HFFc6 (cell line): Measurements from ENCODE around the gene TMEM232. TPM values are rescaled to one million over a fixed set of nuclear protein-coding genes. Genes with fewer than 3 reads are reported as not detected.

Experiments used
- DNase-seq: peaks from one replicate; pipeline ENCODE4 v3.0.0-alpha.2; 2018
- H3K27ac Mint-ChIP-seq: 2 replicates; pipeline ENCODE4 v1.8.0; 2020; ENCODE audit warnings: mild to moderate bottlenecking, mixed read lengths
- H3K27me3 Mint-ChIP-seq: 2 replicates; pipeline ENCODE4 v1.8.0; 2021; ENCODE audit warnings: mild to moderate bottlenecking, moderate library complexity, mixed read lengths; ENCODE audit not compliant: insufficient read depth
- H3K36me3 Mint-ChIP-seq: 2 replicates; pipeline ENCODE4 v1.8.0; 2021; ENCODE audit warnings: low read depth, mixed read lengths
- H3K4me1 Mint-ChIP-seq: 2 replicates; pipeline ENCODE4 v1.8.0; 2020; ENCODE audit warnings: low read depth, mixed read lengths
- H3K4me3 Mint-ChIP-seq: 2 replicates; pipeline ENCODE4 v1.8.0; 2020; ENCODE audit warnings: mild to moderate bottlenecking, moderate library complexity, mixed read lengths
- H3K9me3 Mint-ChIP-seq: 2 replicates; pipeline ENCODE4 v1.8.0; 2020; ENCODE audit warnings: mild to moderate bottlenecking, mixed read lengths
- total RNA-seq, 6 experiments: library from RNA; stranded (reverse); fragmentation: NEBNext Ultra II Directional; extraction: Animal tissue kit (Norgen Biotek cat#: 25700); gene quantifications; 2 replicates in 1 of 6; 3 replicates in 5 of 6; pipeline ENCODE4 v1.2.3, GENCODE V29; 2021
- TF ChIP-seq, protein P1 (sequence below): fragments of 200-600 bp; sonication (generic); IDR thresholded peaks from 2 replicates; pipeline ENCODE4 v1.5.0; 2021; ENCODE audit warnings: antibody characterized with exemption, mild to moderate bottlenecking

TMEM232 gene
- total RNA-seq, 6 experiments from 2014 or later = 0.36 to 1.3 (median 1.0) TPM

DNA sequence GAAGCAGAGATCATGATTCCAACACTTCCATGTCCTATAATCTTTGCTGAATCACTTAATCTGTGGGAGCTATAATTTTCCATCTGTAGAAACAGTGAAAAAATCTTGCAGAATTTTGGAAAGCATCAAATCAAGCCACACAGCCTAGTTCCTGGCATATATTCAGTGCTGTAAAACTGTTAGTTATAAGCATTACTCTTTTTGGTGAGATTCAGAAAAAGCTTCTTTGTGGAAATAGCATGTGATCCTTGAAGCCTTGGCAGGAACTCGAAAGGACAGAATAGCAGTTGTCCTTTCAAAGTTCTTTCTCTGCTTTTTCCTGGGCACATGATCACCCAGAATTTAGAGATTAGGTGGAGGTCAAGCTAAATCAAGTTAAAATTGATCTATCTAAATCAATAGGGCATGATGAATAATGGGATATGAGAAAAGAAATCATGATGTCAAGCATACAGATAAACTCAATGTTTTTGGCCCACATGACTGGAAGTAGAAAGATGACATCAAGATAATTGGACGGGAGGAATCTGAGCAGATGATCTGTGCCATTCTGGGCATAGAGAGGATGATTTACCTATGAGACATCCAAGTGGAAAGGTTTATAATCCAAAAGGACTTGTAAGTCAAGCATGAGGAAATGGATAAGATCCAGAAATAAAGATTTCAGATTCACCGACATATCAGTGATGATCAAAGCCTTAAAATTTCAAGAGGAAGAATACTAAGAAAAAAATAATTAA is 73.1 kb downstream of the TMEM232 start:
- no peak for DNase-seq
- Mint-ChIP-seq H3K36me3 (no peaks in the 10 kb centered on the region), H3K27ac (no peak overlapping the region), H3K4me1 (no peaks in the 10 kb centered on the region), H3K4me3 (no peak overlapping the region), H3K27me3 (no peaks in the 10 kb centered on the region), H3K9me3 (peaks cover 15% of the 10 kb centered on the region)
- TF ChIP-seq, protein P1, sequence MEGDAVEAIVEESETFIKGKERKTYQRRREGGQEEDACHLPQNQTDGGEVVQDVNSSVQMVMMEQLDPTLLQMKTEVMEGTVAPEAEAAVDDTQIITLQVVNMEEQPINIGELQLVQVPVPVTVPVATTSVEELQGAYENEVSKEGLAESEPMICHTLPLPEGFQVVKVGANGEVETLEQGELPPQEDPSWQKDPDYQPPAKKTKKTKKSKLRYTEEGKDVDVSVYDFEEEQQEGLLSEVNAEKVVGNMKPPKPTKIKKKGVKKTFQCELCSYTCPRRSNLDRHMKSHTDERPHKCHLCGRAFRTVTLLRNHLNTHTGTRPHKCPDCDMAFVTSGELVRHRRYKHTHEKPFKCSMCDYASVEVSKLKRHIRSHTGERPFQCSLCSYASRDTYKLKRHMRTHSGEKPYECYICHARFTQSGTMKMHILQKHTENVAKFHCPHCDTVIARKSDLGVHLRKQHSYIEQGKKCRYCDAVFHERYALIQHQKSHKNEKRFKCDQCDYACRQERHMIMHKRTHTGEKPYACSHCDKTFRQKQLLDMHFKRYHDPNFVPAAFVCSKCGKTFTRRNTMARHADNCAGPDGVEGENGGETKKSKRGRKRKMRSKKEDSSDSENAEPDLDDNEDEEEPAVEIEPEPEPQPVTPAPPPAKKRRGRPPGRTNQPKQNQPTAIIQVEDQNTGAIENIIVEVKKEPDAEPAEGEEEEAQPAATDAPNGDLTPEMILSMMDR = no peak

DNA sequence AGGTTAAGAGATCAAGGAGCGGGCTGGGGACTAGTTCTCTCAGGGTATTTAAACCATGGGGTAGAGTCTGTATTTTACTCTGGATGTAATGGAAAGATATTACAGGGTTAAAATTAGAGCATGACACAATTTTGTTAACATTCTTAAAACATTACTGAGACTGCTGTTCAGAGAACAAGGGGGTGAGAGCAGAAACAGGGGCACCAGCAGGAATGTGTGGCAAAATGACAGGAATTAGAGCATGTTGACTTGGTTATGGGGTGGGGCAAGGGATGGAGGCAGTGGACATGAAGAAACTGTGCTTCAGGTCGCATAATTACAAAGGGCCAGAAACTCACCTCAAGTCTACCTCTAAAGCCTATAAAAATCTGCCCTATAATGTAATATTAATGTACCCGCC is 75.0 kb downstream of the TMEM232 start:
- TF ChIP-seq, protein P1 = no peak
- DNase-seq = no peak
- H3K27ac Mint-ChIP-seq = no peak overlapping the region

DNA sequence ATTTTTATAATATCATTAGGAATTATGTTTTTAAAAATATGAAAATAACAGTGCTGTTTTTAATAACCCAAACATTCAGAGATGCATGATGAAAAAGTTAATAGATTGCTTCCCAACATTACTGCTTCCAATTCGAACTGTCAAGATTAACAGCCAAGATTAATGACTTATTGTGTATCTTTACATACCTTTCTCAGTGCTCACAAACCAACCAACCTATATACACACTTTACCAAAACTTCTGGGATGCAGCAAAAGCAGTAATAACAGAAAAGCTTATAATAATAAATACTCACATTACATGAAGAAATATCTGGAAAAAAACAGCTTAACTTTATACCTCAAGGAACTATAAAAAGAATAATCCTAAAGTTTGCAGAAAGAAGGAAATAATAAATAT is 82.1 kb downstream of the TMEM232 start:
- peaks cover 18% of the 10 kb centered on the region; the same call in 1 of the 2 replicates for H3K9me3 Mint-ChIP-seq
- H3K27me3 Mint-ChIP-seq = no peaks in the 10 kb centered on the region
- no peak overlapping the region for H3K4me3 Mint-ChIP-seq
- no peak for DNase-seq
- no peaks in the 10 kb centered on the region for H3K36me3 Mint-ChIP-seq
- TF ChIP-seq, protein P1 = no peak
- no peaks in the 10 kb centered on the region for H3K4me1 Mint-ChIP-seq
- H3K27ac Mint-ChIP-seq = no peak overlapping the region

More for the DNA sequence above, 75.0 kb downstream of the TMEM232 start:
- Mint-ChIP-seq H3K27me3 (no peaks in the 10 kb centered on the region), H3K4me3 (no peak overlapping the region), H3K4me1 (no peaks in the 10 kb centered on the region), H3K9me3 (peaks cover 16% of the 10 kb centered on the region), H3K36me3 (no peaks in the 10 kb centered on the region)

DNA sequence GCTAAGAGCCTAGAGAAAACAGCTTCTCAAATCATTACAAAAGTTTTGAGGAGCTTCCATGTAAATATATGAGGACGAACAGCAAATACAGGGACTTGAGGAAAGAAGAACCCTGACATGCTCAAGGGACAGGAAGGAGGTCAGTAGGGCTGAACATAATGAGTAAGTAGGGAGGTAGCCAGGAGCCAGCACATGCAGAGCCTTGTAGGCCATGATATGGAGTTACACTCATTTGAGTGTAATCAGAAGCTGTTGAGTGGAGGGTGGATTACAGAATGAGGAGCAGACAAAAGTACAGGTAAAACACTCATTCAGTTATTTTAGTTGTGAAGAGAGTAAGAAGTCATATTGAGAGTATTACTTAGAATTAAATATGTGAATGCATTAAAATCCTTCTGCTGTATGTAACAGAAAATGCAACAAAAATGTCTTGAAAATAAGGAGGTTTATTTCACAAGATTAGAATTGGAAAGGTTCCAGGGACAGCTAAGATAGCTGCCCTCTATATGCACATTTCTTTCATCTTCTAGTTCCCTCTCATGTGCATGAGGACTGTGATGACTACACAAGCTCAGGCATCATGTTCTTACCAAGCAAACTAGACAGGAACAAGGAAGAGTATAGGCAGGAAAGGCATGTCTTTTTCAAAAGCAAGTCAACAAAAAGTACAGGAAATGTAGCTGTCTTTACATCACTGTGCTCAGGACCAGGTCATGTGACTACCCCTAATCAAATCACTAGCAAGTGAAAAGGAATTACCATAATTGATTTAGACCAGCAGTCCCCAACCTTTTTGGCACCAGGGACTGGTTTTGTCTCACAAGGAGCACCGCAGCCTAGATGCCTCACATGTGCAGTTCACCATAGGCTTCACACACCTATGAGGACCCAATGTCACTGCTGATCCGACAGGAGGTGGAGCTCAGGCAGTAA is 87.2 kb downstream of the TMEM232 start:
- TF ChIP-seq, protein P1 = no peak
- no peaks in the 10 kb centered on the region for H3K27me3 Mint-ChIP-seq
- no peak overlapping the region for H3K27ac Mint-ChIP-seq
- H3K4me3 Mint-ChIP-seq = no peak overlapping the region
- DNase-seq = no peak
- H3K9me3 Mint-ChIP-seq = no peaks in the 10 kb centered on the region; the same call in 1 of the 2 replicates
- no peaks in the 10 kb centered on the region for H3K36me3 Mint-ChIP-seq
- H3K4me1 Mint-ChIP-seq = no peaks in the 10 kb centered on the region

DNA sequence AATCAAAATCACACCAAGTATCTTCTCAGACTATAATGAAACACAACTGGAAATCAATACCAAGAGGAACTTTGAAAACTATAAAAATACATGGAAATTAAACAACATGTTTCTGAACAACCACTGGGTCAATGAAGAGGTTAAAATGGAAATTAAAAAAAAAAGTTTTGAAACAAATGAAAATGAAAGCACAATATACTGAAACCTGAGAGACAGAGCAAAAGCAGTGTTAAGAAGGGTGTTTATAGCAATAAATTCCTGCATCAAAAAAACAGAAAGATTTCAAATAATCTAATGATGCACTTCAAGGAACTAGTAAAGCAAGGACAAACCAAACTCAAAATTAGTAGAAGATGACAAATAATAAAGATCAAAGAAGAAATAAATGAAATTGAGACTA is 92.0 kb downstream of the TMEM232 start:
- H3K36me3 Mint-ChIP-seq = no peaks in the 10 kb centered on the region
- no peaks in the 10 kb centered on the region; the same call in 1 of the 2 replicates for H3K9me3 Mint-ChIP-seq
- DNase-seq = no peak
- no peak overlapping the region for H3K4me3 Mint-ChIP-seq
- no peaks in the 10 kb centered on the region; the same call in 1 of the 2 replicates for H3K27me3 Mint-ChIP-seq
- H3K27ac Mint-ChIP-seq = no peak overlapping the region
- H3K4me1 Mint-ChIP-seq = no peaks in the 10 kb centered on the region
- TF ChIP-seq, protein P1 = no peak
